Prostate gland (tissue), 2 donors: Measurements from ENCODE around the gene NLRP1.

Experiments used
- CTCF ChIP-seq, 4 experiments: fragments of 200-600 bp in 2 of 4; fragments of 450-650 bp in 2 of 4; sonication (generic) in 2 of 4; IDR thresholded peaks; 1 replicate in 3 of 4; 2 replicates in 1 of 4; pipeline ENCODE4 v1.5.1; 2016 to 2019; ENCODE audit warnings: antibody characterized with exemption in 4 of 4, mild to moderate bottlenecking in 2 of 4, moderate library complexity in 2 of 4
- POLR2AphosphoS5 ChIP-seq: sonication (generic); formaldehyde crosslinking; IDR thresholded peaks from one replicate; pipeline ENCODE4 v1.6.1; 2017; ENCODE audit warnings: antibody characterized with exemption

- TF ChIP-seq CTCF (IDR thresholded peaks at IDR 0.05): no peak
- no peak for TF ChIP-seq POLR2AphosphoS5
These were observed 47.3 kb downstream of the NLRP1 start for GRCh38 chr17:5536866-5537650.
